Measurements from ENCODE around the gene RGS1. TPM values are rescaled to one million over a fixed set of nuclear protein-coding genes. Genes with fewer than 3 reads are reported as not detected.

Gene RGS1
- polyA plus RNA-seq, 1 of the 3 experiments (the other 2 are of a cell fraction) = 0.12 TPM

DNA sequence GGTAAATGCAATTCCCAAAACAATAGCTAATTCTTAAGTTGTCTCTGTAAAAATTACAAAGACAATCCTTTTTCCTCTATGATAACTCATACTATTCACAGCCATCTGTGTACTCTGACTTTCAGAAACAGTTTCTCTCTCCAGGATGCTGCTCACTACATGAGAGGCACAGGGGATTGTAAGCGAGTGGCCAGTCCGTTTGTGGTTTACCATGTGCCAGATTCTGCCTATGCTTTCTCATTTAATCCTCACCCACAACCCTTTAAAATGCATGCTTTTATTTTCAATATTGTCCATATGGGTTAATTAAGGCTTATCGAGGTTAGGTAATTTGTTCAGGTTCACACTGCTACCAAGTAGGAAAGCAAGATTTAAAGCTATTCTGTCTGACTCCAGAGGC, 23.0 kb downstream of the RGS1 start:
- Histone ChIP-seq H3K36me3 (replicated peaks in 1 of 2; ENCODE audit: control insufficient read depth in 1 of 2, insufficient read depth in 2 of 2, low read length in 1 of 2) (no peaks in the 10 kb centered on the region), H3K4me1 (ENCODE audit: control insufficient read depth in 1 of 2, insufficient read depth in 2 of 2, low read depth in 1 of 2, low read length in 1 of 2) (peaks cover 0 to 8% of the 10 kb centered on the region in 2 experiments; a peak in 2 of 4 replicates), H4K20me1 (ENCODE audit: insufficient read depth) (no peaks in the 10 kb centered on the region), H3K27me3 (ENCODE audit: insufficient read depth) (no peaks in the 10 kb centered on the region), H3F3A (replicated peaks; ENCODE audit: insufficient read depth) (no peaks in the 10 kb centered on the region), H3K4me2 (no peak overlapping the region), H3K9me3 (no peaks in the 10 kb centered on the region), H3K27ac (ENCODE audit: low read depth in 2 of 2, low read length in 1 of 2) (no peak overlapping the region), H3K79me2 (ENCODE audit: insufficient read depth) (no peaks in the 10 kb centered on the region), H3K9me2 (no peaks in the 10 kb centered on the region), H2AFZ (ENCODE audit: low read depth) (no peak overlapping the region), H3K4me3 (ENCODE audit: low read depth in 2 of 2, low read length in 1 of 2) (no peak overlapping the region), H3K9ac (no peak overlapping the region)
- TF ChIP-seq NRF1 (IDR thresholded peaks at IDR 0.05; ENCODE audit: low read depth, low read length) (no peak), FOSL2 (IDR thresholded peaks at IDR 0.05; ENCODE audit: borderline replicate concordance, low read depth) (no peak), MXI1 (IDR thresholded peaks at IDR 0.05; ENCODE audit: low read depth, low read length) (no peak), POLR2AphosphoS5 (IDR thresholded peaks at IDR 0.05; ENCODE audit: low read depth, low read length) (no peak), GABPA (IDR thresholded peaks at IDR 0.05; ENCODE audit: low read depth) (no peak), MEF2A (IDR thresholded peaks at IDR 0.05; ENCODE audit: borderline replicate concordance, low read depth) (no peak), RCOR1 (IDR thresholded peaks at IDR 0.05; ENCODE audit: low read length) (no peak), GATA2 (CRISPR knock-in tag; IDR thresholded peaks at IDR 0.05) (no peak)
- TF ChIP-seq, protein P1, sequence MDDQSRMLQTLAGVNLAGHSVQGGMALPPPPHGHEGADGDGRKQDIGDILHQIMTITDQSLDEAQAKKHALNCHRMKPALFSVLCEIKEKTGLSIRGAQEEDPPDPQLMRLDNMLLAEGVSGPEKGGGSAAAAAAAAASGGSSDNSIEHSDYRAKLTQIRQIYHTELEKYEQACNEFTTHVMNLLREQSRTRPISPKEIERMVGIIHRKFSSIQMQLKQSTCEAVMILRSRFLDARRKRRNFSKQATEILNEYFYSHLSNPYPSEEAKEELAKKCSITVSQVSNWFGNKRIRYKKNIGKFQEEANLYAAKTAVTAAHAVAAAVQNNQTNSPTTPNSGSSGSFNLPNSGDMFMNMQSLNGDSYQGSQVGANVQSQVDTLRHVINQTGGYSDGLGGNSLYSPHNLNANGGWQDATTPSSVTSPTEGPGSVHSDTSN (IDR thresholded peaks at IDR 0.05) = no peak
- TF ChIP-seq, protein P2, sequence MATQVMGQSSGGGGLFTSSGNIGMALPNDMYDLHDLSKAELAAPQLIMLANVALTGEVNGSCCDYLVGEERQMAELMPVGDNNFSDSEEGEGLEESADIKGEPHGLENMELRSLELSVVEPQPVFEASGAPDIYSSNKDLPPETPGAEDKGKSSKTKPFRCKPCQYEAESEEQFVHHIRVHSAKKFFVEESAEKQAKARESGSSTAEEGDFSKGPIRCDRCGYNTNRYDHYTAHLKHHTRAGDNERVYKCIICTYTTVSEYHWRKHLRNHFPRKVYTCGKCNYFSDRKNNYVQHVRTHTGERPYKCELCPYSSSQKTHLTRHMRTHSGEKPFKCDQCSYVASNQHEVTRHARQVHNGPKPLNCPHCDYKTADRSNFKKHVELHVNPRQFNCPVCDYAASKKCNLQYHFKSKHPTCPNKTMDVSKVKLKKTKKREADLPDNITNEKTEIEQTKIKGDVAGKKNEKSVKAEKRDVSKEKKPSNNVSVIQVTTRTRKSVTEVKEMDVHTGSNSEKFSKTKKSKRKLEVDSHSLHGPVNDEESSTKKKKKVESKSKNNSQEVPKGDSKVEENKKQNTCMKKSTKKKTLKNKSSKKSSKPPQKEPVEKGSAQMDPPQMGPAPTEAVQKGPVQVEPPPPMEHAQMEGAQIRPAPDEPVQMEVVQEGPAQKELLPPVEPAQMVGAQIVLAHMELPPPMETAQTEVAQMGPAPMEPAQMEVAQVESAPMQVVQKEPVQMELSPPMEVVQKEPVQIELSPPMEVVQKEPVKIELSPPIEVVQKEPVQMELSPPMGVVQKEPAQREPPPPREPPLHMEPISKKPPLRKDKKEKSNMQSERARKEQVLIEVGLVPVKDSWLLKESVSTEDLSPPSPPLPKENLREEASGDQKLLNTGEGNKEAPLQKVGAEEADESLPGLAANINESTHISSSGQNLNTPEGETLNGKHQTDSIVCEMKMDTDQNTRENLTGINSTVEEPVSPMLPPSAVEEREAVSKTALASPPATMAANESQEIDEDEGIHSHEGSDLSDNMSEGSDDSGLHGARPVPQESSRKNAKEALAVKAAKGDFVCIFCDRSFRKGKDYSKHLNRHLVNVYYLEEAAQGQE (IDR thresholded peaks at IDR 0.05; ENCODE audit: low read depth, low read length) = no peak
- ChIA-PET CTCF (interaction anchor here (0.9 to 2.0 kb wide), 3 partner anchors 12 to 124 kb away, joined by 3 to 6 read pairs (median 6); no protein-coding TSS in a partner anchor), POLR2A (no interaction called here)
- DNase-seq = no peak
- WGBS (ENCODE audit: low lambda C conversion rate) = 93% methylated on average over 3 of the region's 3 CpGs

DNA sequence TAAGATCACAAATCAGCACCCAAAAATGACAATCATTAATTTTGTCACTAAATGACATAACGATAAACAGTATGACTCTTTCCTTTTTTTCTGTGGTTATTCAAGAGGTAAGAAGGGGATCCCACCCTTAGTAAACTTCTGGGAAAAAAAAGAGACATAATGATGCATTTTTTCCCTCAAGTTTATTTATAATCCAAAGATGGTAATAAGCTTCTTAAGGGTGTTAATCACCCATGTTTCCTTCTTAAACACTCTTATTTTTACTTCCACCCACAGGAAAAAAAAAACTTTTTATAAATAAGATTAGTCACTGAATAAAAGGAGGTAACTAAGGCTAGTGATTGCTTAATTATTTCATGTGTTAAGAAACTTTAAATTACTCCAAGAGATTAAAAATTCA, 24.7 kb downstream of the RGS1 start:
- no peak for DNase-seq
- Histone ChIP-seq H3K27ac (ENCODE audit: low read depth in 2 of 2, low read length in 1 of 2) (no peak overlapping the region), H3K4me2 (no peak overlapping the region), H3K4me3 (ENCODE audit: low read depth in 2 of 2, low read length in 1 of 2) (no peak overlapping the region), H3K9me3 (no peaks in the 10 kb centered on the region), H3K9me2 (no peaks in the 10 kb centered on the region), H3K9ac (no peak overlapping the region), H2AFZ (ENCODE audit: low read depth) (no peak overlapping the region), H3F3A (replicated peaks; ENCODE audit: insufficient read depth) (no peaks in the 10 kb centered on the region), H3K27me3 (ENCODE audit: insufficient read depth) (no peaks in the 10 kb centered on the region), H3K79me2 (ENCODE audit: insufficient read depth) (no peaks in the 10 kb centered on the region), H4K20me1 (ENCODE audit: insufficient read depth) (no peaks in the 10 kb centered on the region), H3K4me1 (ENCODE audit: control insufficient read depth in 1 of 2, insufficient read depth in 2 of 2, low read depth in 1 of 2, low read length in 1 of 2) (peaks cover 0 to 8% of the 10 kb centered on the region in 2 experiments; a peak in 2 of 4 replicates), H3K36me3 (replicated peaks in 1 of 2; ENCODE audit: control insufficient read depth in 1 of 2, insufficient read depth in 2 of 2, low read length in 1 of 2) (no peaks in the 10 kb centered on the region)
- ChIA-PET POLR2A (no interaction called here), CTCF (interaction anchor here (0.7 to 1.2 kb wide), 5 partner anchors 9 to 126 kb away, joined by 3 to 5 read pairs (median 3); no protein-coding TSS in a partner anchor)
- 97% methylated on average over 1 of the region's 1 CpG for WGBS (ENCODE audit: low lambda C conversion rate)
- TF ChIP-seq SIN3A (IDR thresholded peaks at IDR 0.05; ENCODE audit: borderline replicate concordance, low read depth, low read length) = no peak
- TF ChIP-seq, protein P3, sequence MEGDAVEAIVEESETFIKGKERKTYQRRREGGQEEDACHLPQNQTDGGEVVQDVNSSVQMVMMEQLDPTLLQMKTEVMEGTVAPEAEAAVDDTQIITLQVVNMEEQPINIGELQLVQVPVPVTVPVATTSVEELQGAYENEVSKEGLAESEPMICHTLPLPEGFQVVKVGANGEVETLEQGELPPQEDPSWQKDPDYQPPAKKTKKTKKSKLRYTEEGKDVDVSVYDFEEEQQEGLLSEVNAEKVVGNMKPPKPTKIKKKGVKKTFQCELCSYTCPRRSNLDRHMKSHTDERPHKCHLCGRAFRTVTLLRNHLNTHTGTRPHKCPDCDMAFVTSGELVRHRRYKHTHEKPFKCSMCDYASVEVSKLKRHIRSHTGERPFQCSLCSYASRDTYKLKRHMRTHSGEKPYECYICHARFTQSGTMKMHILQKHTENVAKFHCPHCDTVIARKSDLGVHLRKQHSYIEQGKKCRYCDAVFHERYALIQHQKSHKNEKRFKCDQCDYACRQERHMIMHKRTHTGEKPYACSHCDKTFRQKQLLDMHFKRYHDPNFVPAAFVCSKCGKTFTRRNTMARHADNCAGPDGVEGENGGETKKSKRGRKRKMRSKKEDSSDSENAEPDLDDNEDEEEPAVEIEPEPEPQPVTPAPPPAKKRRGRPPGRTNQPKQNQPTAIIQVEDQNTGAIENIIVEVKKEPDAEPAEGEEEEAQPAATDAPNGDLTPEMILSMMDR (IDR thresholded peaks at IDR 0.05) = no peak
- no peak for TF ChIP-seq GABPA (IDR thresholded peaks at IDR 0.05; ENCODE audit: low read depth)
- no peak for TF ChIP-seq YY1 (IDR thresholded peaks at IDR 0.05; ENCODE audit: low read depth)
- no peak for TF ChIP-seq MXI1 (IDR thresholded peaks at IDR 0.05; ENCODE audit: low read depth, low read length)
- no peak for TF ChIP-seq FOXM1 (IDR thresholded peaks at IDR 0.05; ENCODE audit: low read depth)
- no peak for TF ChIP-seq TAF1 (IDR thresholded peaks at IDR 0.05; ENCODE audit: borderline replicate concordance, low read depth, low read length)
- TF ChIP-seq, protein P1 (IDR thresholded peaks at IDR 0.05) = no peak
- TF ChIP-seq MEF2A (IDR thresholded peaks at IDR 0.05; ENCODE audit: borderline replicate concordance, low read depth) = no peak
- TF ChIP-seq, protein P4, sequence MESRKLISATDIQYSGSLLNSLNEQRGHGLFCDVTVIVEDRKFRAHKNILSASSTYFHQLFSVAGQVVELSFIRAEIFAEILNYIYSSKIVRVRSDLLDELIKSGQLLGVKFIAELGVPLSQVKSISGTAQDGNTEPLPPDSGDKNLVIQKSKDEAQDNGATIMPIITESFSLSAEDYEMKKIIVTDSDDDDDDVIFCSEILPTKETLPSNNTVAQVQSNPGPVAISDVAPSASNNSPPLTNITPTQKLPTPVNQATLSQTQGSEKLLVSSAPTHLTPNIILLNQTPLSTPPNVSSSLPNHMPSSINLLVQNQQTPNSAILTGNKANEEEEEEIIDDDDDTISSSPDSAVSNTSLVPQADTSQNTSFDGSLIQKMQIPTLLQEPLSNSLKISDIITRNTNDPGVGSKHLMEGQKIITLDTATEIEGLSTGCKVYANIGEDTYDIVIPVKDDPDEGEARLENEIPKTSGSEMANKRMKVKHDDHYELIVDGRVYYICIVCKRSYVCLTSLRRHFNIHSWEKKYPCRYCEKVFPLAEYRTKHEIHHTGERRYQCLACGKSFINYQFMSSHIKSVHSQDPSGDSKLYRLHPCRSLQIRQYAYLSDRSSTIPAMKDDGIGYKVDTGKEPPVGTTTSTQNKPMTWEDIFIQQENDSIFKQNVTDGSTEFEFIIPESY (IDR thresholded peaks at IDR 0.05; ENCODE audit: borderline replicate concordance, low read depth) = no peak
- TF ChIP-seq SMC3 (IDR thresholded peaks at IDR 0.05; ENCODE audit: low read depth, low read length) = no peak
- TF ChIP-seq NRF1 (IDR thresholded peaks at IDR 0.05; ENCODE audit: low read depth, low read length) = no peak

All from SK-N-SH (cell line).